Immature natural killer cell (primary cell): ENCODE data around the gene CCL24. TPM values are rescaled to one million over a fixed set of nuclear protein-coding genes. Genes with fewer than 3 reads are reported as not detected.

ENCODE experiments used
- polyA plus RNA-seq, 3 donors: library from polyadenylated mRNA; unstranded; fragments of 300-500 nt; fragmentation: Illumina TruSeq; gene quantifications; one replicate each; pipeline ENCODE4 v1.2.3, GENCODE V29; 2021

CCL24 gene
- polyA plus RNA-seq, 3 donors from 2014 or later: not detected

Other genes starting within 250 kb of the CCL24 start
- gene HIP1, start 74.9 kb downstream of the CCL24 start, polyA plus RNA-seq: 10 to 100 TPM in 1 of 3 donors, 1 to 10 TPM in 2; 3.9 to 13.3 (median 5.9) TPM
- not detected for gene CCL26, start 41.6 kb downstream of the CCL24 start, polyA plus RNA-seq
- 100 to 1,000 TPM in 2 of 3 donors, 10 to 100 TPM in 1; 79.5 to 161 (median 104) TPM for gene RHBDD2, start 65.2 kb upstream of the CCL24 start, polyA plus RNA-seq
- 10 to 100 TPM; 49.5 to 68.9 (median 64.4) TPM for gene POR, start 101.3 kb upstream of the CCL24 start, polyA plus RNA-seq
- gene TMEM120A, start 180.8 kb upstream of the CCL24 start, polyA plus RNA-seq: 10 to 100 TPM; 35.1 to 53.8 (median 47.6) TPM
- gene STYXL1, start 234.2 kb upstream of the CCL24 start, polyA plus RNA-seq: 100 to 1,000 TPM in 1 of 3 donors, 10 to 100 TPM in 2; 77.7 to 102 (median 79.5) TPM
- gene MDH2, start 234.3 kb upstream of the CCL24 start, polyA plus RNA-seq: 100 to 1,000 TPM; 154 to 180 (median 161) TPM